HG03521 (cell line): Measurements from ENCODE around the gene IFNA5.

Experiments
- ATAC-seq: cut with Tn5 transposase; IDR thresholded peaks from one replicate; pipeline ENCODE4 v1.9.1; 2021; ENCODE audit warnings: mild to moderate bottlenecking, moderate library complexity; ENCODE audit not compliant: unreplicated experiment

IFNA5 gene

DNA sequence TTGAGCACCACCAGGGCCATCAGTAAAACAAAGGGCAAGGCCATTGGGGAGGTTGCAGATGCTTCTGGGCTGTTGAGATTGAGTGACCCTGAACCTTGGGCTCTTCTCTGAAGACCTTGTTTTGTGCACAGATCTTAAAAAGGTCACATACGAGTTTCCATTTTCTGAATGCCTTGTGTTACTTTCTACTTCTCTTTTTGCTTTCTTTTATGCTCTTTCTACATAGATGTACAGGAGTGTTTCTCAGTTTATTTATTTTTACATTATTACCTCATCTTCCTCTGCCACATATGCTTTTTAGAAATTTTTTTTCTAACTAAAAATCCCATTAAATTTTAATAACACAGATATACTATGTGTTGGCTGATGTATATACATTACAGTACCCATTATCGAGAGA lies at the start of gene IFNA5:
Gene IFNA5, minus strand, starts transcription at position 101 of the 400 bp plus-strand sequence. Its CDS starts 57 bp downstream, at position 44.
- no peak for ATAC-seq

DNA sequence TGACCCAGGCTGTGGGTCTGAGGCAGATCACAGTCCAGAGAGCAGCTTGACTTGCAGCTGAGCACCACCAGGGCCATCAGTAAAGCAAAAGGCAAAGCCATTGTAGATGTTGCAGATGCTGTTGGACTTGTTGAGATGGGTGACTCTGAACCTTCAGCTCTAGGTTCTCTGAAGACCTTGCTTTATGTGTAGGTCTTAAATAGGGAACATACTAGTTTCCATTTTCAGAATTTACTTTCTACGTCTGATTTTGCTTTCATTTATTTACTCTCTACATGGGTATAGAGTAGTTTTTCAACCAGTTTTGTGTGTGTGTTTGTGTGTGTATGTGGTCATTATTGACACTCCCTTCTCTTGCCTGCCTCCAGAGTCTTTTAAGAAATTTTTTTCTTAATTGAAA lies 45.7 kb upstream of the IFNA5 start, which contains the start of gene IFNA6:
Gene IFNA6, minus strand, starts transcription at position 101 of the 400 bp plus-strand sequence. Its CDS starts 0 bp downstream, at position 101.
- no peak for ATAC-seq

DNA sequence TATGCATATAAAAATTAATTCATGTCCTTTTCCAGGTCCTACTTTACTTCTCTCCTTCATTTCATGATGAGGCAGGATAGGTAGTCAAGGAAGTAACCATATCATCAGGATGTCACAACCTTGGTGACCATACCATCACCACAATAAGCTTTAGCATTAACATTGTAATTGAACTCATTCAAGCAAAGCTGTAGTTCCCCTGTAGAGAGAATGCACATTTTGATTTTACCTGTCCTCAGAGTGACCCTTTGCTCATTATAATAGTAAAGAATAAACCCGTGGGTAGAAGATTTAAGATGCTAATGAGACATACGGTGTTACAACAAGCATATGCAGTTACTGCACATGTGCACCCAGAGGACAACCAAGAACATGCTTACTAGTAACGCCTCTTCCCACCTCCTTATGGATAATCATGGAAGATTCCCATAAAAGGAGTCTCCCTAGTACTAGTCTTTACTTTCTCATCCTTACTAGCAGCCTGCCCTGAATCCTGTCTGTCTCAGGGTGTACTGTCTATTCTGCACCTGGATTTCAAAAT lies 43.4 kb upstream of the IFNA5 start:
- no peak for ATAC-seq

- no peak for ATAC-seq
These were observed 35.6 kb upstream of the IFNA5 start for GRCh38 chr9:21340735-21341134.

DNA sequence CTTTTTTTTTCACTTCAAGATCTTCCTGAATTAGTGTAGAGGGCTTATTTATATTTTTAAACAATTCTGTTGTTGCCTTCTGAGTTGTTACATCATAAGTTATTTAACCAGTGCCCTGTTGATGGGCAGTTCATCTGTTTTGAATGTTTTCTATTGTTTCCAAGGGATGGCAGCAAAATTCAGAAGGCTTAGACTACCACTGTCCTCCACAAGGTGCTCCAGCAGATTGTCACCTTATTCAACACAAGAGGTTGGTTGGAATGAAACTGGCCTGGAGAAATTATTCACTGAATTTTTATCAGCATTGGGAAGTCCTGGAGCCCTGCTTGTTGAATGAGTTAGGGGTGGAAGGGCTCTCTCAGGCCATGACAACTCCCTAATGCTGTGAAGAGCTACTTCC lies 31.3 kb upstream of the IFNA5 start:
- ATAC-seq: no peak

- ATAC-seq: peak; percentile 90
These were observed 29.9 kb upstream of the IFNA5 start, which contains the start of gene KLHL9 for GRCh38 chr9:21334701-21335632. Gene KLHL9, minus strand, starts transcription at chr9:21335404. Its CDS starts 545 bp downstream, at chr9:21334859.

GRCh38 chr9:21333226-21333625 lies 28.1 kb upstream of the IFNA5 start:
- no peak for ATAC-seq

GRCh38 chr9:21331676-21332402 lies 26.7 kb upstream of the IFNA5 start:
- no peak for ATAC-seq

DNA sequence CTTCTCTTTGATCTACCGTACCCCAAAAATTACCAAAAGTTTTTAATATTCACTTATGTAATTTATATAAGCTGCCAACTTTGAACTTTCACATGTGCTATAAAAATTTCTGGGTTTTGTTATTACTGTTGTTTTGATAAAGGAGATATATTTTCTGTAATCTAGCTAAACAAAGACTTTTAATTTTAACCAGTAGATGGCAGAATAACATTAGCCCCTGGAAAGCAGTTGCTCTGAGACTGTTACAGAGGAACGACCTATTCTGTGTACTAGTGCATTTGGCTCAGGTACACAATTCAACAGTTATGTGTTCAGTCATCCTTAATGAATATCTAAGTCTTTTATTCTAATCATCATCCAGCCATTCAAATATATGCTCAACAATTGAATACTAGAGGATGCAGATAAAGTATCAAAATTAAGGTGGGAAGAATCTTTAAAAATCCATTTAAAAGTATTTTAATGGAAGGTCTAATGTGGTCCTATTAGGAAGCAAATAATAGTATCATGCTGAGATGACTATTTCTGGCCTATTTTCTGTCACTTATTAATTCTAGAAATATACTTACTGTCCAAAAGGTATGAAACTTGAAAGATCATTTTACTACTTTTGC lies 21.5 kb upstream of the IFNA5 start:
- ATAC-seq: peak; percentile 82

DNA sequence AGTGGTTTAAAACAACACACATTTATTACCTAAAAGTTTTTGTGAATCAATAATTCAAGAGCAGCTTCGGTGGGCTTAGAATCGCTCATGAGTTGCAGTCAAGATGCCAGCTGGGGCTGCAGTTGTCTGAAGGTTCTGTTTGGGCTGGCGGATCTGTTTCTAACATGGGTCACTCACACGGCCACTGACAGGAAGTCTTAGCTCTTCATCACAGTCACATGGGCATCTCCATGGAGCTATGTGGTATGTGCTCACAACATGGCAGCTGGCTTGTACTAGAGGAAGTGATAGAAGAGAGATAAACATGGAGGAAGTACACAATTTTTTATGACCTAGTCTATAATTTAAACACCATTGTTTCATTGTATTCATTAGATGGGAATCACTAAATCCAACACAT lies 18.9 kb upstream of the IFNA5 start:
- ATAC-seq: no peak

DNA sequence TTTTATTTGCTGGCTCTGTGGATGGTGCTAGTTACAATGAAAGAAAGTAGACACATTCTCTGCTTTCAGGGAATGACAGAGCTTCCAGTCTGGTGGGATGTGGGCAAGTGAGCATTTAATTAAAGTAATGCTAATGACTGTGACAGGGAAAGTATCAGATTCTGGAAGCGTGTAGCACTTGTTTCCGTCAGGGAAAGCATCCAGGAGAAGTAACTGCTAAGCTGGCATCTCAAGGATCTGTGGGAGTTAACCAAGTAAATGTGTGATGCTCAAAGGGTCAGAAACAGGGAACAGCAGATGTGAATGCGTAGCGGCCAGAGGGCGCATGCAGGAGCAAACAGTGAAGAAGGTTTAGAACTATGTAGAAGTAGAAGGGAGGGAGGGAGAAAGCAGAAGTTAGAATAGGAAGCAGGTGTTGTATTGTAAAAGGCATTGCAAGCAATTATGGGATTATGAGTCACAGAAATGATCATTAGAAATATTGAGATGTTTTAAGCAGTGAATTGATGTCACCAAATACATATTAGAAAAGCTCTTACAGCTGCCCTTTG lies 17.9 kb upstream of the IFNA5 start:
- ATAC-seq: no peak

DNA sequence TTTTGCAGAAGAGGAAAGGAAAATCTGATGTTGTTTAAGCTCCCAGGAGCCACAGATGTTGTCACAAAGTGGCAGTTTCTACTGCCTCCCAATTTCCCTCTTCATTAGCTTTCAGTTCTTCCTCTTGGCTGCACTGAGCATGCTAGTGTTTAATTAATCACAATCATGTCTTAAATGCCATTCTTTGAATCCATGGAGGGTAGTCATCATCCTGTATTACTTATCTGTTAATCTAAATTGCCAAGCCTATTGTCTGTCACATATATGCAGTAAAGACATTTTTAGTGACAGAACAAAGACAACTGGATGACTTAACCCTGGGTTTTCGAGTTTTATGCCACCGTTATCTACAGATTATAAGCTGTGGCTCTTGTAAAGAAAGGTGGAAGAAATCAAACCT lies 15.4 kb upstream of the IFNA5 start:
- no peak for ATAC-seq

DNA sequence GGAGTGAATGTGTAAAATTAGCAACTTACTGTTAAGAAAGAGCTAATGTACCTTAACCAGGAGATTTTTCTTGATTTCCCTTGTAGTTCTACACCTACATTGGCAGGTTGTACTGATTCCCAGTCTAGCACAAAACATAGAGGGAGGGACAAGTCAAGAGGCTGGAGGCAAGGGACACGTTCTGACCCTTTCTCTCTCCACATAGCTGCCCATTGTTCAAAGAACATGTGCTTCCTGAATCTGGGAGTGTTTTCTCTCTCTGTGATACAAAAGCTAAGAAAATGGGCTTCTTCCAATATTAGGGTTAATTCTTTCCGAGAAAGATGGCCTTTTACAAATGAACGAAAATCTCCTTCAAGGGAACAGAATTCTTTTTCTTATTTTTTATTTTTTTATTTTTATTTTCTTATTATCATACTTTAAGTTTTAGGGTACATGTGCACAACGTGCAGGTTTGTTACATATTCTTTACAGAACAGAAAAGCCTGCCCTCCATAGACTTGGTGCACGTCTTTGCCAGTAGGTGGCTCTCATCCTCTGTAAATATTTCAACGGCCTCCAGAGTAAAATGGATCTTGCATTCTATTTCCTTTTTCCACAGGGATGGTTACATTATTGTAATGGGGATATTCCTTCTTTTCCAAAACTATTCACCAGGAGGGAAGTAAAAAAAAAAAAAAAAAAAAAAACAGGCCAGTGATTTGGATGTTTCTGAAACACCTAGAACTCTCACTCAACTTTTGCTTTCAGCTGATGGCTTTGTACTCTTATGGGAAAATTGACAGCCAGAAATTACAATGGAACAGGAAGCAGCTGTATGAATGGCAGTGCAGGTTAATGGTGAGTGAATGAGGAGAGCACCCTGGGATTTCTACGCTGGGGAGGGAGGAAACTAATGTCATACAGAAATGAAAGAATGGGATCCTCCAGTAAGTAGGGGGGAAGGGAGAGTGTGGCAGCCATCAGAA lies 13.1 kb upstream of the IFNA5 start:
- peak; percentile 73 for ATAC-seq

- no peak for ATAC-seq
These were observed 11.7 kb upstream of the IFNA5 start for GRCh38 chr9:21316860-21317259.

- ATAC-seq: no peak
These were observed 11.1 kb upstream of the IFNA5 start for GRCh38 chr9:21316032-21316842.

DNA sequence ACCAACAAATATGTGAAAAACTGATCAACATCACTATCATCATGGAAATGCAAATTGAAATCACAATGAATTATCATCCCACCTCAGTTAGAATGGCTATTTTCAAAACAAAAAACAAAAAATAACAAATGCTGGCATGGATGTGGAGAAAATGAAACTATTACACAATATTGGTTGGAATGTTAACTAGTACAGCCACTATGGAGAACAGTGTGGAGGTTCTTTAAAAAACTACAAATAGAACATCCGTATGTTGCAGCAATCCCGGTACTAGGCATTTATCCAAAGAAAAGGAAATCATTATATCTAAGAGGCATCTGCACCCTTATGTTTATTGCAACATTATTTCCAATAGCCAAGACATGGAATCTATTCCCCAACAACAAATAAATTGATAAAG lies 9.0 kb upstream of the IFNA5 start:
- no peak for ATAC-seq

GRCh38 chr9:21311889-21312288 lies 6.8 kb upstream of the IFNA5 start:
- no peak for ATAC-seq

GRCh38 chr9:21295992-21296391 lies 9.1 kb downstream of the IFNA5 start:
- no peak for ATAC-seq
